WTC11 (cell line): ENCODE data around the gene ABCB6.

Experiments used
- ARID4B ChIP-seq: sonication (generic); formaldehyde crosslinking; IDR thresholded peaks from 2 replicates; pipeline ENCODE4 v1.8.0; 2023; ENCODE audit warnings: missing genetic modification reagents, mild to moderate bottlenecking, borderline replicate concordance
- CREB1 ChIP-seq: sonication (generic); formaldehyde crosslinking; IDR thresholded peaks from 2 replicates; pipeline ENCODE4 v1.8.0; 2023; ENCODE audit warnings: mild to moderate bottlenecking, missing genetic modification reagents
- CREM ChIP-seq: sonication (generic); formaldehyde crosslinking; IDR thresholded peaks from 2 replicates; pipeline ENCODE4 v1.8.1; 2022; ENCODE audit warnings: mild to moderate bottlenecking, missing genetic modification reagents, moderate library complexity
- CTCF ChIP-seq: fragments of 200-600 bp; IDR thresholded peaks from 2 replicates; pipeline ENCODE4 v1.8.0; 2022; ENCODE audit warnings: antibody characterized with exemption
- ELF4 ChIP-seq: sonication (generic); formaldehyde crosslinking; IDR thresholded peaks from 2 replicates; pipeline ENCODE4 v1.8.1; 2022; ENCODE audit warnings: low read depth, mild to moderate bottlenecking, moderate library complexity, missing genetic modification reagents
- GTF2I ChIP-seq: fragments of 250-450 bp; sonication (Bioruptor Pico); conservative IDR thresholded peaks from 2 replicates; pipeline ENCODE4 v1.4.0; 2021; ENCODE audit warnings: mild to moderate bottlenecking
- IRF1 ChIP-seq: sonication (generic); formaldehyde crosslinking; IDR thresholded peaks from 2 replicates; pipeline ENCODE4 v1.8.0; 2023; ENCODE audit warnings: missing genetic modification reagents
- JUN ChIP-seq: sonication (generic); formaldehyde crosslinking; IDR thresholded peaks from 2 replicates; pipeline ENCODE4 v1.8.0; 2023; ENCODE audit warnings: mild to moderate bottlenecking, missing genetic modification reagents
- NFYB ChIP-seq: sonication (generic); formaldehyde crosslinking; conservative IDR thresholded peaks from 2 replicates; pipeline ENCODE4 v1.8.0; 2022; ENCODE audit warnings: low read depth, missing genetic modification reagents
- SOX15 ChIP-seq: fragments of 250-450 bp; sonication (Bioruptor Pico); IDR thresholded peaks from 2 replicates; pipeline ENCODE4 v1.9.0; 2021; ENCODE audit warnings: mild to moderate bottlenecking
- SP1 ChIP-seq: sonication (generic); formaldehyde crosslinking; conservative IDR thresholded peaks from 2 replicates; pipeline ENCODE4 v1.8.1; 2022; ENCODE audit warnings: missing genetic modification reagents
- ZBTB21 ChIP-seq: sonication (generic); formaldehyde crosslinking; IDR thresholded peaks from 2 replicates; pipeline ENCODE4 v1.8.1; 2023; ENCODE audit warnings: mild to moderate bottlenecking, missing genetic modification reagents, borderline replicate concordance
- ZNF121 ChIP-seq: sonication (generic); formaldehyde crosslinking; IDR thresholded peaks from 2 replicates; pipeline ENCODE4 v1.8.0; 2023; ENCODE audit warnings: missing genetic modification reagents
- TF ChIP-seq, protein P1 (sequence below): sonication (generic); formaldehyde crosslinking; IDR thresholded peaks from 2 replicates; pipeline ENCODE4 v1.8.1; 2023; ENCODE audit warnings: mild to moderate bottlenecking, missing genetic modification reagents, moderate library complexity

DNA sequence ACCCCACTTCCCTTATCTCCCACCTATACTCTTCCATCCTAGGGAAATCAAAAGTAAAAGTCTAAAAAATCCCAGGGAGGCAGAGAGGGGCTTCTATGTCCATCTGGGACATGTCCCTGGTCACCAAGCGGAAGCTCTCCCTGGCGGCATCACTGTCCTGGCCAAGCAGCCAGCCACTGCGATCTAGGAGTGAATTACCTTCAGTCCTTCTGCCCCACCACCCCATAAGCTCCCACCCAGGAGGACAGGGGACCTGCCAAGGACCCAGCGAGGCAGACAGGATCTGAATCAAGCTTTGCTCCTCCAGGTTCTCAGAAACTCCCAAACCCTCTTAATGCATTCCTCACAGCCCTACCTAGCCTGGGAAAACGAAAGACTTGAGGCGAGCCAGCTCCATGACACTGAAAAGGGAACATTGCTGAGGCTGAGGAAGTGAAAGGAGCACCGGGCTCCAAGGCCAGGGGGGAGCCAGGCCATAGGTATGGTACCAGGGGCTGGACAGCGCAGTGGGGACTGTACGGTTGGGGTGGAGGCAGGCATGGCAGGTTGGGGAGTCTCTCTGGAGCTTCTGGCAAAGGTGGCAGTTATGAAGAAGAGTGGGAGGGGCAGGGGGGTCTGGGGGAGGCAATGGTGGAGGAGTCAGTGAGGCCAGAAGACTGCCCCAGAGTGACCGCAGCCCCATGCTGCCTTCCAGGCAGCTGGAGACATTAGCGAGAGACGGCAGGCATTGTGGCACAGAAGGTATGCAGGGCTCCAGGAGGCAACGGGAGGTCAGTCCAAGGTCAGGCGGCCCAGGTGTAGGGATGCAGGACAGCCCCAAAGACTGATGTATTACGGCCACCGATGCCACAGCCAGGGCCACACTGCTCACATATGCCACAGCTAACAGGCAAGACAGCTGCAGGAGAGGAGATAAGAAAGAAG, 46.3 kb downstream of the ABCB6 start:
- TF ChIP-seq ZBTB21 (CRISPR knock-in tag), result no peak
- no peak for TF ChIP-seq CTCF
- no peak for TF ChIP-seq SOX15 (CRISPR knock-in tag)
- TF ChIP-seq, protein P1, sequence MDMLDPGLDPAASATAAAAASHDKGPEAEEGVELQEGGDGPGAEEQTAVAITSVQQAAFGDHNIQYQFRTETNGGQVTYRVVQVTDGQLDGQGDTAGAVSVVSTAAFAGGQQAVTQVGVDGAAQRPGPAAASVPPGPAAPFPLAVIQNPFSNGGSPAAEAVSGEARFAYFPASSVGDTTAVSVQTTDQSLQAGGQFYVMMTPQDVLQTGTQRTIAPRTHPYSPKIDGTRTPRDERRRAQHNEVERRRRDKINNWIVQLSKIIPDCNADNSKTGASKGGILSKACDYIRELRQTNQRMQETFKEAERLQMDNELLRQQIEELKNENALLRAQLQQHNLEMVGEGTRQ, result no peak
- no peak for TF ChIP-seq ELF4
- no peak for TF ChIP-seq ZNF121 (CRISPR knock-in tag)
- TF ChIP-seq CREB1 (CRISPR knock-in tag), result no peak
- TF ChIP-seq CREM, result no peak
- no peak for TF ChIP-seq NFYB (CRISPR knock-in tag)
- no peak for TF ChIP-seq IRF1
- TF ChIP-seq SP1, result no peak
- no peak for TF ChIP-seq GTF2I (CRISPR knock-in tag)
- TF ChIP-seq JUN (CRISPR knock-in tag), result no peak
- no peak for TF ChIP-seq ARID4B (CRISPR knock-in tag)
